Fibroblast of the aortic adventitia (primary cell): ENCODE results near the gene COL5A2. TPM values are rescaled to one million over a fixed set of nuclear protein-coding genes. Genes with fewer than 3 reads are reported as not detected.

Source experiments
- DNase-seq: peaks from one replicate; pipeline ENCODE4 v3.0.0-alpha.2; 2010; ENCODE audit warnings: low read depth
- H3K4me3 ChIP-seq: 2 replicates; pipeline ENCODE4 v1.5.1; 2011; ENCODE audit warnings: low read depth, mild to moderate bottlenecking, control low read depth, low read length, moderate library complexity
- total RNA-seq: library from RNA; depleted of rRNA; stranded (reverse); fragments of >200 nt; gene quantifications from 2 replicates; pipeline ENCODE4 v1.2.3, GENCODE V29; 2012; ENCODE audit warnings: low replicate concordance
- TF ChIP-seq, protein P1 (sequence below): IDR thresholded peaks from 2 replicates; pipeline ENCODE4 v1.5.1; 2011; ENCODE audit warnings: mild to moderate bottlenecking, low read length, control low read depth, inconsistent platforms; ENCODE audit not compliant: insufficient read depth

The COL5A2 gene
- total RNA-seq, 1 donor = 133 TPM

DNA sequence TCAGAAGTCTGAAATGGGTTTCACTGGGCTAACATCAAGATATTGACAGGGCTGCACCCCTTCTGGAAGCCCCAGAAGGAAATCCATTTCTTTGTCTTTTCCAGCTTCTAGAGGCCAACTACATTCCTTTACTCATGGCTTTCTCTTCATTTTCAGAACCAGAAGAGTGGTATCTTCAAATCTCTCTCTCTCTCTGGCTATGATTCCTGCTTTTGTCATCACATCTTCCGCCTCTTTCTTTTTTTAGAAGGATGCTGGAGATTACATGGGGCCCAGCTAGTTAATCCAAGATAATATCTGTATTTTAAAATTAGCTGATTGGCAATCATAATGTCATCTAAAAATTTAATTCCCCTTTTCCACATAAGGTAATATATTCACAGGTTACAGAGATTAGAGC lies 23.8 kb downstream of the COL5A2 start:
- peak; percentile 35 for DNase-seq

DNA sequence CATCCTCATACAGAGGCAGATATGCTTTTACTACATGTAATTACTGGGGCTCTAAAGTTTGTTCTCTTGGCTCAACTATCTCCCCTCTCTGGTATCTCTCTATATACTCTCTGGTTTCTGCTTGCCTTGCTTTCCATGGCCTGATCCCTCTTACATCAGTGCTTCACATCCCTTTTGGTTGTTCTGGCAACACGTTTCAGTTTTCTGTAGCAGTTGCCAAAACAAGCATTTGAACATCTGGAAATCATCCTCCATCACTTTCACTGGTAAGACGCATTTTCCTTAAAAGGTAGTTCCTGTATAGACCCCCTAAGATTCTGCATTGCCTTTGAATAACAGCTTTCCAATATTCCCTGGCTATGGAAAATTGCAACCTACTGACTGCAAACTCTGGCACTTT lies 25.9 kb downstream of the COL5A2 start:
- TF ChIP-seq, protein P1, sequence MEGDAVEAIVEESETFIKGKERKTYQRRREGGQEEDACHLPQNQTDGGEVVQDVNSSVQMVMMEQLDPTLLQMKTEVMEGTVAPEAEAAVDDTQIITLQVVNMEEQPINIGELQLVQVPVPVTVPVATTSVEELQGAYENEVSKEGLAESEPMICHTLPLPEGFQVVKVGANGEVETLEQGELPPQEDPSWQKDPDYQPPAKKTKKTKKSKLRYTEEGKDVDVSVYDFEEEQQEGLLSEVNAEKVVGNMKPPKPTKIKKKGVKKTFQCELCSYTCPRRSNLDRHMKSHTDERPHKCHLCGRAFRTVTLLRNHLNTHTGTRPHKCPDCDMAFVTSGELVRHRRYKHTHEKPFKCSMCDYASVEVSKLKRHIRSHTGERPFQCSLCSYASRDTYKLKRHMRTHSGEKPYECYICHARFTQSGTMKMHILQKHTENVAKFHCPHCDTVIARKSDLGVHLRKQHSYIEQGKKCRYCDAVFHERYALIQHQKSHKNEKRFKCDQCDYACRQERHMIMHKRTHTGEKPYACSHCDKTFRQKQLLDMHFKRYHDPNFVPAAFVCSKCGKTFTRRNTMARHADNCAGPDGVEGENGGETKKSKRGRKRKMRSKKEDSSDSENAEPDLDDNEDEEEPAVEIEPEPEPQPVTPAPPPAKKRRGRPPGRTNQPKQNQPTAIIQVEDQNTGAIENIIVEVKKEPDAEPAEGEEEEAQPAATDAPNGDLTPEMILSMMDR = no peak
- peak; percentile 94 for DNase-seq

More for the DNA sequence above, 23.8 kb downstream of the COL5A2 start:
- H3K4me3 ChIP-seq = no peak overlapping the region
- TF ChIP-seq, protein P1 = no peak

DNA sequence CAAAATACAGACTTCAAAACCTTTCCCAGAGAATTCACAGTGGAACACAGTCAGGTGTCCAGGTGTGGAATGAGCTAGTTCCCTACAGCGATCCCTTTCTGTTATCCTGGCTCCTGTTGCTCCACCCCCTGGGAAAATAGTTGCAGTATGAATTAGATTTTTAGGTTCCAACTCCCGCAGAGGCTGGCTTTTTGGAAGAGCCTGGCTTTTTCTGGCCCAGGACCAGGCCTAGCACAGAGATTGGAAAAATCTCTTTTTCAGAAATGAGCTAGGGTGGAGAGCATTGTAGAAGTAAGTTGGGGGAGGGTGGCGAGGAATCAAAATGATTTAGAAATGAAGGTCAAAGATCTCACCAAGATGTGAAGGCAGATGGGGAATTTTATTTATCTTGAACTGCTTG lies 27.1 kb downstream of the COL5A2 start:
- peak; percentile 73 for DNase-seq
- H3K4me3 ChIP-seq = no peak overlapping the region
- TF ChIP-seq, protein P1 = no peak

More for the DNA sequence above, 25.9 kb downstream of the COL5A2 start:
- no peak overlapping the region for H3K4me3 ChIP-seq

DNA sequence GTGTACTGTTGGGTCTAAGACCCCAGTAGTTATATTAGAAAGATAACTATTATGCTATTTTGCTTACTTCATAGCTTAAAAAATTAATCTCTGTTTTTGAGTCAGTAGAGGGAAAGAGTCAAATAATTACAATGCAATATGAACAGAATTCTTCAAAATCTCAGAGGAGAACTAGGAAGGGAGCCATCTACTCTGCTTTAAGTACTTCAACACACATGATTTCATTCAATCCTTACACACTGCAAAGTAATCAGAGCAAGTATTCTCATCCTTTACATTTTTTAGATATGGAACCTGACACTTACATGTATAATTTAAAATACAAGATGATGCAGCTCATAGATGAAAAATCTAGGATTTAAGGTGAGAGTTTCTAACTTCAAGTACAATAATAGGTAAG lies 27.7 kb downstream of the COL5A2 start:
- DNase-seq = no peak
- TF ChIP-seq, protein P1 = no peak
- no peak overlapping the region for H3K4me3 ChIP-seq

DNA sequence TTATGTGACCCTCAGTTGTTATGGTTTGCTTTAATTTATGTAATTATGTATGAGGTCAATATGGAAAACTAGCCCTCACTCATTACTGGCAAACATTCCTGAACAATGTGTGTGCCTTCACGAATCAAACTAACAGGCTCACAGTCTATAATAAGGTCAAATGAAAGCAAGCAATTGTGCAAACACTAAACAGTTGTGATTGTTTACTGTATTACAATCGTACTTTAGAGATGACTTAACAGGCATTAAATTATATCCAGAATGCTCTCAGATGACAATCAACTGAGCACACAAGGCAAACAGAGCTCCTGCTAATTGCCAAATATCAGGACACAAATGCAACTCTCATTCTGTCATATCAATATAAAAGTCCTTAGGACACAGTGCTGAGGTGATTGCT lies 29.5 kb downstream of the COL5A2 start:
- no peak overlapping the region for H3K4me3 ChIP-seq
- peak; percentile 46 for DNase-seq
- TF ChIP-seq, protein P1 = no peak

DNA sequence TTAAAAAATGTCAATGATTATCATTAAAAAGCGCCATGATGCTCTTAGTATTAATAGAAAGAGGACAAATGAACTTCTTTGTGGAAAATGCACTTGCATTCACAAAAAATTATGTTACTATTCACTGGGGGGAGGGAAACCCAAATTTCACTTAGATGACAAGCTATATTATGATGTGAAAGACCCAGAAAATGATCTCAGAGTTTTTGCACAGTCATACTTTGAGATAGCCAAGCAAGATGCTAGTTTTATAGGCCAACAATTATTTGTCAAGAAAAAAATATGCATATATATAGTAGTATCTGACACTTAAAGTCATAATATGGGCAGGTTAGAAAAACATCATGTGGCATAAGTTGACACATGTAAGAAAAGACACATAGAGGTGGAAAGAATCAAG lies 31.6 kb downstream of the COL5A2 start:
- TF ChIP-seq, protein P1 = no peak
- no peak overlapping the region for H3K4me3 ChIP-seq
- no peak for DNase-seq

DNA sequence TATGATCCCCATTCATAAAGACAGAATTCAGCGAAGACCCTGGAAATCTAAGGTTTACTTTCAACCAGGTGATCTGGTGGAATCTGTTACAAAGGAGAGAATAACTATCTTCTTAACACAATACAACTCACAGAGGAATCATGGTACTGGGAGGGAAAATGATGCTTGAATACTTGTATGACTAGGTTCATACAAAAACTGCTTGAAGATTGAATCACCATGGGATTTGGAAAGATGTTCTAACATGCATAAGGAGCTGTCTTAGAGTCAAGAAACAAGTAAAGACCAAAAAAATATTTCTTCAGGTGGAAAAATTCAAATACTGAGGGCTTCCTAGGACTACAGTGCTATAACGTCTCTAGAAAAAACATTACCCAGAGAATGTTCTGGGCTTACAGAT lies 32.2 kb downstream of the COL5A2 start:
- TF ChIP-seq, protein P1 = no peak
- no peak overlapping the region for H3K4me3 ChIP-seq
- DNase-seq = no peak
